22Rv1 (cell line): ENCODE results near the gene CABP1.

Experiments
- H3K27ac ChIP-seq: fragments of 450-650 bp; 2 replicates; pipeline ENCODE4 v1.5.1; 2017
- ZFX ChIP-seq: fragments of 450-650 bp; IDR thresholded peaks from 2 replicates; pipeline ENCODE4 v1.6.1; 2017; ENCODE audit warnings: antibody characterized with exemption, borderline replicate concordance
- TF ChIP-seq, protein P1 (sequence below): fragments of 450-650 bp; IDR thresholded peaks from 2 replicates; pipeline ENCODE4 v1.5.1; 2017; ENCODE audit warnings: mild to moderate bottlenecking

The CABP1 gene

DNA sequence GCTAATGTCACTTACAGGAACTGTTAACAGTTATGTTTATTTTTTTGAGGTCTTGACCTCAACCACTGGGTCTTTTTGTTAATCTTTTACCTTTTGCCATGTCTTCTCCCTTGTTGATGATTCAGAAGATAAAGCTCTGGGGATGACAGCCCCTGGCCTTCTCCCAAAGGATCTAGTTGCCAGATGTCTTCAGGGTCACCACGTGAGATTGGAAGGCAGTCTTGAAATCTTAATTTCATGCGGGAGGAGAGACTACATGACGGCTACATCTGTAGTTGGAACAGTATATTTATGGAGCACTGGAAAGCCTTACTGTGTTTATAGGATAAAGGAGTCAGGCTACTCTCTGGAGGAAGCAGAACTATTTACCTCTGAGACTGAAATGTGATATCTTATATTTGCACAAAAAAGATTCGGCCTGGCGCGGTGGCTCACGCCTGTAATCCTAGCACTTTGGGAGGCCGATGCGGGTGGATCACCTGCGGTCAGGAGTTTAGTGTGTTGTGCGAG lies 52.2 kb downstream of the CABP1 start:
- H3K27ac ChIP-seq, result peak overlapping the region; percentile 43
- TF ChIP-seq, protein P1, sequence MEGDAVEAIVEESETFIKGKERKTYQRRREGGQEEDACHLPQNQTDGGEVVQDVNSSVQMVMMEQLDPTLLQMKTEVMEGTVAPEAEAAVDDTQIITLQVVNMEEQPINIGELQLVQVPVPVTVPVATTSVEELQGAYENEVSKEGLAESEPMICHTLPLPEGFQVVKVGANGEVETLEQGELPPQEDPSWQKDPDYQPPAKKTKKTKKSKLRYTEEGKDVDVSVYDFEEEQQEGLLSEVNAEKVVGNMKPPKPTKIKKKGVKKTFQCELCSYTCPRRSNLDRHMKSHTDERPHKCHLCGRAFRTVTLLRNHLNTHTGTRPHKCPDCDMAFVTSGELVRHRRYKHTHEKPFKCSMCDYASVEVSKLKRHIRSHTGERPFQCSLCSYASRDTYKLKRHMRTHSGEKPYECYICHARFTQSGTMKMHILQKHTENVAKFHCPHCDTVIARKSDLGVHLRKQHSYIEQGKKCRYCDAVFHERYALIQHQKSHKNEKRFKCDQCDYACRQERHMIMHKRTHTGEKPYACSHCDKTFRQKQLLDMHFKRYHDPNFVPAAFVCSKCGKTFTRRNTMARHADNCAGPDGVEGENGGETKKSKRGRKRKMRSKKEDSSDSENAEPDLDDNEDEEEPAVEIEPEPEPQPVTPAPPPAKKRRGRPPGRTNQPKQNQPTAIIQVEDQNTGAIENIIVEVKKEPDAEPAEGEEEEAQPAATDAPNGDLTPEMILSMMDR, result no peak
- no peak for TF ChIP-seq ZFX

DNA sequence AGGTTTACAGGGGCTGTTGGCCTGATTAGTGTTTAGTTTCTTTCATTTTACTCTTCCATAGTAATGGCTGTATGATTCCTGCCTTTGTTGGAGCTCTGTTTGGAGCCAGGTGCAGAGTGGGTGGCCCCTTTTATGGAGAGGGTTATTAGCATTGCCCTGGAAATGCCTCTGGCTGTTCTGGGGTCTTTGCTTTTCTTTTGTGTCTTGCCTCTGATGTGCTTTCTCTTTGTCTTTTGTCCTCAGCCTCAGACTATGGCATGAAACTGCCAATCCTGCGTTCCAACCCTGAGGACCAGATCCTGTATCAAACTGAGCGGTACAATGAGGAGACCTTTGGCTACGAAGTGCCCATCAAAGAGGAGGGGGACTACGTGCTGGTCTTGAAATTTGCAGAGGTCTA lies 53.4 kb downstream of the CABP1 start:
- H3K27ac ChIP-seq, result no peak overlapping the region
- TF ChIP-seq, protein P1, result no peak
- TF ChIP-seq ZFX, result no peak

DNA sequence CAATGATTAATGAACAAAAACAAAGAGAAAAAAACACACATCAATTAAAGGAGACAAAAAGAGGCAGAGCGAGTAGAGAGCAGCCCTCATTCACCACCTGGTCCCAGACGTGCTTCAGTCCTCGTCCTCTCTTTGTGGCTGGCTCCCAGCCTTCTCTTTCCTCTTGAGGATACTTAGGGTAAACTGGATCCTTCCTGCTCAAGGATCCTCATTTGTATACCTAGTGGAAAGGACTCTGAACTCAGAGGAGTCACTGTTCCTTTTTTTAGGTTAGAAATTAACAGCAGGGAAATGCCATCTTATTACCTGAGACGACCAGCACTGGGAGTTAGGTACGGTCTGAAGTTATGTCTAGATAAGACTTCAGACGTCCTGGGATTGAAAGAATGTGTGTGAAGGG lies 56.2 kb downstream of the CABP1 start:
- no peak for TF ChIP-seq ZFX
- TF ChIP-seq, protein P1, result no peak

DNA sequence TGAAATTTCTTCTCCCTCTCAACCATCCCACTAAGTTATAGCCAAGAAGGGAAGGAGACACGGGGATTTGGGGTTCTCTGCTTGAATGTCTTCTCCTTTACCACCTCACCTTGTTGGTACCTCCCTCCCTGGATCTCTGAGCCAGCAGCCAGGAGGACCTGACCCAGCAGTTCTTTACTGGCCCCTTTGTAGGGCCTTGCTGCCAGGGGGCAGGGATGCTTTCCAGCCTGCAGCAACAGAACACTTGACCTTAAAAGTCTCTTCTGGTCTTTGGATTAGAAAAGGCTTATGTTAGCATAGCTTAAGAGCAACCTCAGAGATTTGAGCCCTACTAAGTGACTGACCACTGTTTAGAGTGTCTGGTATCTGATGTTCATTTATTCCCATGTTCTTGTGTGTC lies 56.9 kb downstream of the CABP1 start:
- no peak overlapping the region for H3K27ac ChIP-seq
- TF ChIP-seq, protein P1, result no peak
- TF ChIP-seq ZFX, result no peak

More for the DNA sequence above, 56.2 kb downstream of the CABP1 start:
- H3K27ac ChIP-seq, result no peak overlapping the region

DNA sequence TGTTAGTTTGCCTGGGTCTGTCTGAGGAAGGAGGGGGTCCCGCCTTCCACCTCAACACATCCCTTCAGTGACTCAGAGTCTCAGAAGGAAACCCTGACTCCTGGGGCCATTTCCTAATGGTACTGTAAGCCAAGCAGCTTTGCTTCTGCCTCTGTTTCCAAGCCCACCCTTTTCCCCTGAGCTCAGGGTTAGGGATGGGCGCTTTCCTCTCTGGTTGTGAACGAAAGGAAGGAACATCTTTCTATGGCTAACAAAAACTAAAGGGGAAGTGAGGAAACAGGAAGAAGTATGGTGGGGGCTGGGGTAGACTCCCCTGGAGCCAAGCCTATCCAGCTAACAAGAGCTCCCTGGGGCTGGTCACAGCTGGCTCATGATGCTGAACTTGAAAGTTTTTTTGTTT lies 58.2 kb downstream of the CABP1 start:
- H3K27ac ChIP-seq, result no peak overlapping the region
- TF ChIP-seq, protein P1, result no peak
- no peak for TF ChIP-seq ZFX

DNA sequence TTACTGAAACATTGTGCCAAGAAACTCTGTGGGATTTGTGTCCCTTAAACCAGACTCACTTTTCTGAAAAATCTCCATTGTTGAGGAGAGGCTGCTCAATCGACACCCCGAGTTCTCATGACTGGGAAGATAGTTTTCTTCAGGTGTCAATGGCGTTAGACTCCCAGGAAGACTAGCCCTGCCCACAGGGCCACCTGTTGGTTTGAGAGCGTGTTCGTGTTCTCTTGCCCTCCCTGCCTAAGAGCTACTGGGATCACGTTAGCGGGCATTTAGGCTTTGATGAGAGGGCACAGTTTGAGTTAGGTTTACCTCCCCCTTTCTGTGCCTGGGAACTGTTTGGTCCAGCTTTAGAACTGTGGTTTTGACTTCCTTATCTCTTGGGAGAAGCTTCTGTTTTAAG lies 59.1 kb downstream of the CABP1 start:
- no peak for TF ChIP-seq ZFX
- TF ChIP-seq, protein P1, result no peak
- H3K27ac ChIP-seq, result no peak overlapping the region

DNA sequence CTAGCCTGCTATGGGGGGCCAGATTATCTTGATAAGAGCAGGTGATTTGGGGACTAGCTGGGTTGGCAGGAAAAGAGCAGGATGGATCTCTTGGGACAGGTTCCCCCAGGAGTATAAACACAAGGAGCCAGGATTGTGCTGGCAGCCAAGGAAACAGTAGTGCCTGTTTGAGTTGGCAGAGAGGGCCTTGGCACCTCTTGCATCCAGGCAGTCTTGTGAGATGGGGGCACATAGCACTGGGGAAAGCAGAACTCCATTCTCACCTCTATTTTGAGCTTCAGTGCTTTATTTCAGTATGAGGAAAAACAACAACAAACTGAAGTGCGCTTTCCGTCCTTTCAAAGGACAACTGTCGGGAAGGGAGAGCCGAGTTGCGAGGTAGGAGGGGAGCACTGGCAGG lies 60.5 kb downstream of the CABP1 start:
- TF ChIP-seq, protein P1, result no peak
- no peak for TF ChIP-seq ZFX
- H3K27ac ChIP-seq, result no peak overlapping the region
